ENCODE measurements around the gene GABRB1.

- TF ChIP-seq POLR2A (IDR thresholded peaks at IDR 0.05): no peak
- TF ChIP-seq, protein P1, sequence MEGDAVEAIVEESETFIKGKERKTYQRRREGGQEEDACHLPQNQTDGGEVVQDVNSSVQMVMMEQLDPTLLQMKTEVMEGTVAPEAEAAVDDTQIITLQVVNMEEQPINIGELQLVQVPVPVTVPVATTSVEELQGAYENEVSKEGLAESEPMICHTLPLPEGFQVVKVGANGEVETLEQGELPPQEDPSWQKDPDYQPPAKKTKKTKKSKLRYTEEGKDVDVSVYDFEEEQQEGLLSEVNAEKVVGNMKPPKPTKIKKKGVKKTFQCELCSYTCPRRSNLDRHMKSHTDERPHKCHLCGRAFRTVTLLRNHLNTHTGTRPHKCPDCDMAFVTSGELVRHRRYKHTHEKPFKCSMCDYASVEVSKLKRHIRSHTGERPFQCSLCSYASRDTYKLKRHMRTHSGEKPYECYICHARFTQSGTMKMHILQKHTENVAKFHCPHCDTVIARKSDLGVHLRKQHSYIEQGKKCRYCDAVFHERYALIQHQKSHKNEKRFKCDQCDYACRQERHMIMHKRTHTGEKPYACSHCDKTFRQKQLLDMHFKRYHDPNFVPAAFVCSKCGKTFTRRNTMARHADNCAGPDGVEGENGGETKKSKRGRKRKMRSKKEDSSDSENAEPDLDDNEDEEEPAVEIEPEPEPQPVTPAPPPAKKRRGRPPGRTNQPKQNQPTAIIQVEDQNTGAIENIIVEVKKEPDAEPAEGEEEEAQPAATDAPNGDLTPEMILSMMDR (IDR thresholded peaks at IDR 0.05): no peak
Measured at GRCh38 chr4:47337893-47338292, 306.5 kb downstream of the GABRB1 start.

Measured in thyroid gland (tissue), 4 donors.